Epithelial cell of esophagus (primary cell): ENCODE measurements around the gene FRMD8.

Source experiments
- DNase-seq: peaks from one replicate; pipeline ENCODE4 v3.0.0; 2010; ENCODE audit warnings: low read depth
- H3K4me3 ChIP-seq: 2 replicates; pipeline ENCODE4 v1.5.1; 2011; ENCODE audit warnings: mild to moderate bottlenecking, low read length, control low read depth
- CTCF ChIP-seq: IDR thresholded peaks from 2 replicates; pipeline ENCODE4 v1.5.1; 2011; ENCODE audit warnings: low read depth, mild to moderate bottlenecking, low read length, control low read depth, inconsistent platforms; ENCODE audit not compliant: insufficient read depth; ENCODE audit errors: missing control alignments

Gene FRMD8

GRCh38 chr11:65399249-65399648 lies 12.8 kb downstream of the FRMD8 start:
- TF ChIP-seq CTCF, result no peak
- no peak for DNase-seq
- H3K4me3 ChIP-seq, result no peak overlapping the region

GRCh38 chr11:65399845-65400244 lies 13.4 kb downstream of the FRMD8 start:
- DNase-seq, result no peak
- TF ChIP-seq CTCF, result no peak
- no peak overlapping the region for H3K4me3 ChIP-seq

- no peak overlapping the region for H3K4me3 ChIP-seq
- no peak for TF ChIP-seq CTCF
- DNase-seq, result no peak
Measured at GRCh38 chr11:65400307-65401072, 14.1 kb downstream of the FRMD8 start.

- no peak for TF ChIP-seq CTCF
- DNase-seq, result no peak
- H3K4me3 ChIP-seq, result no peak overlapping the region
Measured at GRCh38 chr11:65401073-65401802, 14.8 kb downstream of the FRMD8 start.

GRCh38 chr11:65401803-65402248 lies 15.4 kb downstream of the FRMD8 start:
- TF ChIP-seq CTCF, result no peak
- DNase-seq, result no peak
- no peak overlapping the region for H3K4me3 ChIP-seq

GRCh38 chr11:65402790-65403189 lies 16.4 kb downstream of the FRMD8 start:
- no peak for TF ChIP-seq CTCF
- no peak for DNase-seq
- H3K4me3 ChIP-seq, result no peak overlapping the region
